Urinary bladder (tissue), 4 donors: ENCODE results near the gene ADTRP. TPM values are rescaled to one million over a fixed set of nuclear protein-coding genes. Genes with fewer than 3 reads are reported as not detected.

Experiments used
- DNase-seq: peaks from one replicate; pipeline ENCODE4 v3.0.0-alpha.2; 2015; ENCODE audit errors: extremely low spot score
- H3K27ac ChIP-seq: one replicate; pipeline ENCODE4 v1.5.1; 2013; ENCODE audit warnings: low read depth, mild to moderate bottlenecking, moderate library complexity
- H3K36me3 ChIP-seq: one replicate; pipeline ENCODE4 v1.6.1; 2013; ENCODE audit warnings: mild to moderate bottlenecking, moderate library complexity; ENCODE audit not compliant: insufficient read depth
- H3K4me1 ChIP-seq: one replicate; pipeline ENCODE4 v1.6.1; 2013; ENCODE audit warnings: mild to moderate bottlenecking, moderate library complexity; ENCODE audit not compliant: insufficient read depth
- H3K4me3 ChIP-seq: one replicate; pipeline ENCODE4 v1.5.1; 2013; ENCODE audit warnings: low read depth, low read length
- WGBS: extraction: QIAGEN DNeasy Blood & Tissue Kit; methylation state at CpG from one replicate; pipeline ENCODE4 v1.1.7; 2013; 5-methylcytosine and 5-hydroxymethylcytosine counted together
- polyA plus RNA-seq: library from polyadenylated mRNA; stranded (reverse); fragments of 200-250 nt; gene quantifications from one replicate; pipeline ENCODE4 v1.2.3, GENCODE V29; 2013
- total RNA-seq: library from RNA; depleted of rRNA; stranded (reverse); fragments of >200 nt; gene quantifications from one replicate; pipeline ENCODE4 v1.2.3, GENCODE V29; 2014
- donor health status: healthy with polysubstance abuse.
- donor health status: healthy.

ADTRP gene
- total and polyA plus RNA-seq, 2 donors = 0.68 to 7.4 TPM

DNA sequence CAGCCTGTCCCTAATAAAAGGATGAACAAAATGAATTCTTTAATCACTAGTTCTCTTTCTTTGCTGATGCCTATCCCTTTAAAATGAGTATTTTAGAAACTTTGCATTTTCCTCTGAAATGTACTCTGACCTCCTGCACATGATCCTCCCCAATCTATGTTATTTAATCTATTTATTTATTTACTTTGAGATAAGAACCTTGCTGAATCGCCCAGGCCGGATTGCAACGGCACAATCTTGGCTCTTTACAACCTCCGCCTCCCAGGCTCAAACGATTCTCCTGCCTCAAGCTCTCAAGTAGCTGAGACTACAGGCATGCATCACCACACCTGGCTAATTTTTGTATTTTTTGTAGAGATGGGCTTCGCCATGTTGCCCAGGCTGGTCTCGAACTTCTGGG lies 27.9 kb downstream of the ADTRP start:
- Histone ChIP-seq H3K36me3 (no peaks in the 10 kb centered on the region), H3K27ac (no peak overlapping the region), H3K4me1 (no peaks in the 10 kb centered on the region), H3K4me3 (no peak overlapping the region)
- DNase-seq = no peak
- 51% methylated on average over 7 of the region's 7 CpGs for WGBS

DNA sequence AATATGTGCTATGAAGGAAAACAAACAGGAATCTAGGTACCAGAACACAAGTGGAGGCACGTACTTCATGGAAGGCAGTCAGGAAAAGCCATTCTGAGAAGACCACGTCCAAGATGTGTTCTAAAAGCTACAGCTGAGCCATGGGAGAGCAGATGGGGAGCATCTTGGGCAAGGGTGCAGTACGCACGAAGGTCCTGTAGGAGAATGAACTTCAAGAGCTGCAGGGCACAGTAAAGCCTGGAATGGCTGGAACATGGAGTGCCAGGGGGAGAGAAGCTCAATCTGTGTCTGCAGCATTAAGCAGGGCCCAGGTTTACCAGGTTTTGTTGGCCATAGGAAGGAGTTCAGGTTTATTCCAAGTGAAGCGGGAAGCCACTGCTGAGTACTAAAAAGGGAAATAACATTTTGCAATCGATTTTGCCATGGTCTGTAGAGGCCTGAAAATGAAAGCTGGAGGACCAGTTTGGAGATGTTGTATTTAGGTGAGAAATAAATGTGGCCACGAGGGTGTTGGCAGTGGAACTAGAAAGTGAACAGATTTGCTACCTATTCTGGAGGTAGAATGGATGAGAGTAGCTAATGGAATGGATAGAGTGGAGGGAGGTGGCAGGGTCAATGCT lies 29.9 kb downstream of the ADTRP start:
- Histone ChIP-seq H3K36me3 (no peaks in the 10 kb centered on the region), H3K4me1 (no peaks in the 10 kb centered on the region), H3K27ac (no peak overlapping the region), H3K4me3 (no peak overlapping the region)
- DNase-seq = no peak
- WGBS = 93% methylated on average over 7 of the region's 7 CpGs

DNA sequence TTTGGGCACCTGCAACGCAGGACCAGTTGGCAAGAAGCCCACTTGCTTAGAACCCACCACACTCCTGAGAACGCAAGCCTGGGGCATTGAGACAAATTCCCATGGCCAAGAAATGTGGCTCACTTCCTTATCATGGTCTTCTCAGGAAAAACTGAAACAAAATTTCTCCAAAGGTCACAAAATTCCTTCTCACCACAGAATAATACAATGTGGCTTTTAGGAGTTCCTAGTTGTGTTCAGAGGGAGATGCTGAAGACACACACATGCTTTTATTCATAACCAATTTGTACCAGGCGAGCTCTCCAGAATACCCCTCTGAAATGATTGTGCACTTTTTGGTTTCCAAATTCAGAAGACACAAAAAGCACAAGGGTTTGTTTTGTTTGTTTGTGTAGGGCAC lies 31.6 kb downstream of the ADTRP start:
- Histone ChIP-seq H3K27ac (no peak overlapping the region), H3K4me3 (no peak overlapping the region), H3K36me3 (no peaks in the 10 kb centered on the region), H3K4me1 (no peaks in the 10 kb centered on the region)
- no peak for DNase-seq
- 88% methylated on average over 3 of the region's 3 CpGs for WGBS

DNA sequence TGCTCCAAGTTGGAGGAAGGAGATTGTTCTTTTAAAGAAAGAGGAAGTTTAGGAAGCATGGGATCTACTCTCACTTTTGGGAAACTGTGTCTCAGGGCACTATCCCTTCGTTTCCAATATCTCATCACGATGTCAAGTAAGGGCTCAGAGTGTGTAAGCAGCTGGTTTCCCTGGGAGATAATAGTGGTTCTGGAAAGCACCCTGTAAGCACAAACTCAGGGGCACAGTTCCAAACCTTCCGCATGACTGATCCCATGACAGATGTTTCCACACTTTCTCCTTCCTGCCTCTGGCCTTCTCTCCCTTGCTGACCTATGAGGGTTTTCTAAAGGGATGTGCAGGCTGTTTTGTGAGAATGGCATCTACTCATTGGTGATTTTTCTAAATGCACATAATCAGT lies 33.9 kb downstream of the ADTRP start:
- H3K4me3 ChIP-seq = no peak overlapping the region
- WGBS = 31% methylated on average over 3 of the region's 3 CpGs
- no peaks in the 10 kb centered on the region for H3K4me1 ChIP-seq
- no peaks in the 10 kb centered on the region for H3K36me3 ChIP-seq
- H3K27ac ChIP-seq = no peak overlapping the region
- DNase-seq = no peak

DNA sequence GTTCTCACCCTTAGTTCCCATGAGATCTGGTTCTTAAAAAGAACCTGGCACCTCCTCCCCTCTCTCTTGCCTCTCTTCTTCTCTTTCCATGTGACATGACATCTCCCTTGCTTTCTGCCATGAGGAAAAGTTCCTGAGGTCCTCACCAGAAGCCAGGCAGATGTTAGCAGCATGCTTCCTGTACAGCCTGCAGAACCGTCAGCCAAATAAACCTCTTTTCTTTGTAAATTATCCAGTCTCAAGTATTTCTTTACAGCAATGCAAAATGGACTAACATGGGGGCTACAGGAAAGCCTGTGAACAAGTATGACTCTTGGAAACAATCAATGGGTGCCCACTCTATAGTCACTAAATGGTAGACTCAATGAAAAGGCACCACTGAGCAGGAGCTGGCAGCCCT lies 34.5 kb downstream of the ADTRP start:
- WGBS = 85% methylated on average over 1 of the region's 1 CpG
- H3K4me3 ChIP-seq = no peak overlapping the region
- no peaks in the 10 kb centered on the region for H3K4me1 ChIP-seq
- no peaks in the 10 kb centered on the region for H3K36me3 ChIP-seq
- H3K27ac ChIP-seq = no peak overlapping the region
- no peak for DNase-seq

DNA sequence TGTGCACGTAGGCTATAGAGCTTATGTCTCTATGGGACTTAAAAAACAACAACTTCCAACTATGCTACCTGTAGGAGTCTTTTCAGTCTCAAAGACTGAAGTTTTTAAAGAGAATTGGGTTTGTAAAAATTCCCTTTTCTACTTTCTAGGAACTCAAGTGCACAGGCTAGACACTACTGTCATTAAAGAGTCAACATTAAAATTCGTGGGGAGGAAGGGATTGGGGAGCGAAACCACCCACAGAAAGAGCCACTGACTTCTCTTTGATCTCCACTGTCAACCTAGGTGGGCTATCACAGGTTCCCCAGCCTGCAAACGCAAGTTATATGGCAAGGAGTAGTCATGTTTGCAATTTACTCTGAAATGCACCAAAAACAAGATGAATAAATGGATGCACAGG lies 37.7 kb downstream of the ADTRP start:
- Histone ChIP-seq H3K4me1 (no peaks in the 10 kb centered on the region), H3K36me3 (no peaks in the 10 kb centered on the region), H3K4me3 (no peak overlapping the region), H3K27ac (no peak overlapping the region)
- WGBS = 79% methylated on average over 4 of the region's 4 CpGs
- no peak for DNase-seq

DNA sequence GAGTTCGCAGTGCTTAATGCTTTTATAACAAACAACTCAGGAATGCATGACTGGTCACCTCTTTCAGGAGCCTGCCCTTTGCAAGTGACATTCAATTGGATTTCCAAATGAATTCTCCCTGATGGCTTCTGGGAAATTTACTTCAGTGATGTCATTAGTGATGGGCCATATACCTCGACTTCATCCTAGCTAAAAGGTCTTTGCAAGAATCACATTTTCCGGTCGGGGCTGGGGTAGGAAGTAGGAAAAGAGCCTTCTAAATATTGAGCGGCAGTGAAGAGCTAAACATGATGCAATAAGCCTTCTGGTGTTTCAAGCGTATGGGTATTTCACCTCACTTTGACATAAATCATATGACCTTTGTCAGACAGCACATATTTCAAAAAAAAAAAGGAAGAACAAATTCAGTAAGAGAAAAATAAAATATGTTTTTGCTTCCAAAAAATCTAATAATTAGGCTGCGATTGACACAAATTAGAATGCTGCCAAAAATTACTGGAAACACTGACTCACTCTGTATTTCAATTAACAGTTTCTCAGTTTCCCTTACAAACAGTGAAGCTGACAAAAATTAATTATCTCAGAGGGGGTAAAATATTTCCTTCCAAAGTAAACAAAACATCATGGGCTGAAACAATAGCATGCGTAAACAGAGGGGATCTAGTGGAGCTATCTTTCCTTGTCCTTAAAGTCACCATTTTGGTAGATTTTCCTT lies 39.8 kb downstream of the ADTRP start:
- Histone ChIP-seq H3K27ac (no peak overlapping the region), H3K4me3 (no peak overlapping the region), H3K36me3 (no peaks in the 10 kb centered on the region), H3K4me1 (no peaks in the 10 kb centered on the region)
- 84% methylated on average over 8 of the region's 8 CpGs for WGBS
- no peak for DNase-seq

DNA sequence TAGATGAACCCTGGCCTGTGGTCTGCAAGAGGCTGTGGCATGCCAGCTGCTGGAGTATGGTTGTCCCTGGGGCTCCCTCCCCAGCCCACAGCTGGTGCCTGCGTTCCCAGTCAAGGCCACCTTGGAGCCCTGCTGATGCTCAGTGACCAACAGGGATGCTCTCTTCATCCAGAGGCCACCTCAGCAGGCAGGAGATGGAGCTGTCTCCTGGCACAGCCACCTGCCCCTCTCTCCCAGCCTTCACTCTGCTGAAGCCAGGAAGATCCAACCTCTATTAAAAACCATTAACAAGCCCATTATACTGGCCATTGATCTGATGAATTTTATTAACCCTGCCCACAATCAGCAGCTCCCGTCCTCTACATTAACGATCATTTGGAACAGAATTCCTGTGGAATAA lies 40.4 kb downstream of the ADTRP start:
- Histone ChIP-seq H3K36me3 (no peaks in the 10 kb centered on the region), H3K4me3 (no peak overlapping the region), H3K27ac (no peak overlapping the region), H3K4me1 (no peaks in the 10 kb centered on the region)
- no peak for DNase-seq
- 94% methylated on average over 3 of the region's 3 CpGs for WGBS

DNA sequence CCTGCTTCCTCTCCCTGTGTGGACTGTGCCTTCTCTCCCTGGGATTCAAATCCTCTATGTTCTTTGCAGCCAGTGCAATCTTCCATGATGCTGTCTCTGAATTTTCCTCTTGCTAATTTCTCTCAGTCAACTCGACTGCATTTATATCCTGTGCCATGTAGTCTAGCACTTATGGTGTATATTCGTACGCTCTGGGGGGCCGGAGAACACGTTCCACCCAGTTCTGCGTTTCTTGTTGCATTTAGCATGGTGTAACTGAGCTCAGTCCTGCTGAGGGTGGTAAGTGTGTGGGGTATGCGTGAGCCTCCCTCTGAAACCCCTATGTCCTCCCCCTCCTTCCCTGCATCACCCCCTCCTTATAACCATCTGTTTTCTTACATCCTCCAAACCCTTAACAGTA lies 42.0 kb downstream of the ADTRP start:
- Histone ChIP-seq H3K36me3 (no peaks in the 10 kb centered on the region), H3K4me3 (no peak overlapping the region), H3K4me1 (no peaks in the 10 kb centered on the region), H3K27ac (no peak overlapping the region)
- 83% methylated on average over 7 of the region's 7 CpGs for WGBS
- DNase-seq = no peak

DNA sequence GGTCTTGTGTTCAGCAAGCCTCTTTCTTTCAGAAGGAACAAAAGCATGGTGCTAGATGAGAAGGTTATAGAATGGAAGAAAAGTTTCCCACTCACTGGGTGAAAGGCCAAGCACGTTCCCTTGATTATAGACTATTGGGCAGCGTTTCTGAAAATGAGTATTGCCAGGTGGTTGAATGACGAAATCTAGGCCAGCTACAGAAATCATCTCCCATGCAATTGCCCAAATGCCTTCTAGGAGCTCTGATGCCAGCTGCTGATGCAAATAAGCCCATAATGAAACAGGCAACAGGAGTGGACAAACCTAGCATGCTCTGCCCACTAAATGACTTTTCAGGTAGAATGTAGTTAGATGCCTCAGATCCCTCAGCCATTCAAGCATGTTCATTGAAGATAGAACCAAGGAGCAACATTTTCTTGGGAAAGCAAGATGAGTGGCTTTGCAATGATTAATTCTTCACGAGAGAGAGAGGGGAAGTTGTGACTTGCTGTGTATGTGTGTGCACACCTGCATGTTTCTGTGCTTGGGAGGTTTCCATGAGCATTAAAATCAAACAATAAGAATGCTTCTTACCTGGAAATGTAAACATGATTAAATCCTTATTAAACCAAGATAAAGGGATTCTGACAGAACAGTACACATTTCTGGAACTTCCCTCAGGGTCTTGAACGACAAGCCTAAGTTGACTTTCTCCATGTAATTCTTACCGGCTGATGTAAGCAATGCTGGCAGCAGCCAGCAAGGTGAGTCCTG lies 43.6 kb downstream of the ADTRP start:
- DNase-seq = no peak
- H3K36me3 ChIP-seq = no peaks in the 10 kb centered on the region
- H3K4me1 ChIP-seq = no peaks in the 10 kb centered on the region
- 85% methylated on average over 6 of the region's 6 CpGs for WGBS
- no peak overlapping the region for H3K27ac ChIP-seq
- H3K4me3 ChIP-seq = no peak overlapping the region

DNA sequence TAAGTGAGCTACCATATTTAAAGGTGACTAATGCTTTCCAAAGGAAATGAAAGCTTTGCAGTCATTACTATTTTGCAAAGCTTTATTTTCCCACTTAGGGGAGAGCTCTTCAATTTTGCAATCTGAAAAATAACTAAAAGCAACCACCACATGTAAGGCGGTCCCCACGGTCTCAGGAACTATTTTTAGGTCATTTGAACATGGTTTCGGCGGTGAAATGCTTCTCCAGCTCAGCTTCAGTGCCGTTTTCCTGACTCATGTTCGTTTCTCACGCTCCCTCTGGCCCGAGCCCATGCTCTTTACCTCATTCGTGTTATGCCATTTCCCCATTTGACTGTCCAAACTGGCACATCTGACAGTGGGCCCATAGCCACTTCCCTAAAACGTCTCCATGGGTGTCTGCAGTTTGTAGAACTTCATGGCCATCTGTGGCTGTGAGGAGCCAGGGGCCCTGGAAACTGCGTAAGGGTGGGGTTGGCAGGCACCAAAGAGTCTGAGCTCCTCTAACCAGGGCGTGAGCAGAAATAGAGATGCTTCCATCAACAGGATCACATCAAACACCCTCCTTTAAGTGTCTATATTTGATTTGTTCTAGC lies 46.5 kb downstream of the ADTRP start:
- no peaks in the 10 kb centered on the region for H3K36me3 ChIP-seq
- no peak overlapping the region for H3K4me3 ChIP-seq
- 75% methylated on average over 12 of the region's 12 CpGs for WGBS
- no peak overlapping the region for H3K27ac ChIP-seq
- no peak for DNase-seq
- H3K4me1 ChIP-seq = no peaks in the 10 kb centered on the region

DNA sequence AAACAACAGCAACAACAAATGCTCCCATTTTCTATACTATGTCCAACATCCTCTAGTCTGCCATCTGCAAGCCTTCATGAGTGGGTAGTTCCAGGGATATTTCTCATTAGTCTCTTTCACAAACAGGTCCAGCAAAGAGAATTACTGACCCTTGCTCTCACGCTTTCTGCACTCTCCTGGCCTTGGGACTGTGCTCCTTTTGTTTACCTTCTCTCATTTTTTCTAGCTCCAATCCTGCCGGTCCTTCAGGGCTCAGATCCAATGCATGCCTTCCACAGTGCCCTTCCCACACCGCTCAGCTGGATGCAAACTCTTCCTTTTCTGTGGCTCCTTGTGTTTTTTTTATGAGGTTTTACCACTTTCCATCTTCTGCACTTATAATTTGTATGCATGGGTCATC lies 47.2 kb downstream of the ADTRP start:
- Histone ChIP-seq H3K4me1 (no peaks in the 10 kb centered on the region), H3K4me3 (no peak overlapping the region), H3K36me3 (no peaks in the 10 kb centered on the region), H3K27ac (no peak overlapping the region)
- 48% methylated on average over 3 of the region's 3 CpGs for WGBS
- no peak for DNase-seq

DNA sequence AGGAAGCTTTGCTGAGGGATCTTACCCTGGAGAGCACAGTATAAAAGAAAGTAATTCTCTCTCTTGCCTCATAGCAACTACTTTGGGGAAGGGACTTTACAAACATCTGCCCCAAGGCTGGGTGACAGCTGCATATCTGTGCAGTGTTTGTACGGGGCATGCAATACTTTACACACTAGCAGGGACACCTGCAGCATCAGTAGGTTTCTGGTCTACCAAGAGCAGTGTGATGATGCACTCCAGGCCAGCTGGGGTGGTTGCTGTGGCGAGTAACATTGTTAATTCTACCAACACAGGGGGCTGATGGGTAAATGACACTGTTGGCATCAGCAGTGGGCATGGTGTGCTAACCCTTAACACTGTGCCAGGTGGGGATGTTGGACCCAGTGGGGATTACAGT lies 48.0 kb downstream of the ADTRP start:
- no peaks in the 10 kb centered on the region for H3K36me3 ChIP-seq
- WGBS = 91% methylated on average over 2 of the region's 2 CpGs
- H3K27ac ChIP-seq = no peak overlapping the region
- no peaks in the 10 kb centered on the region for H3K4me1 ChIP-seq
- no peak for DNase-seq
- H3K4me3 ChIP-seq = no peak overlapping the region

DNA sequence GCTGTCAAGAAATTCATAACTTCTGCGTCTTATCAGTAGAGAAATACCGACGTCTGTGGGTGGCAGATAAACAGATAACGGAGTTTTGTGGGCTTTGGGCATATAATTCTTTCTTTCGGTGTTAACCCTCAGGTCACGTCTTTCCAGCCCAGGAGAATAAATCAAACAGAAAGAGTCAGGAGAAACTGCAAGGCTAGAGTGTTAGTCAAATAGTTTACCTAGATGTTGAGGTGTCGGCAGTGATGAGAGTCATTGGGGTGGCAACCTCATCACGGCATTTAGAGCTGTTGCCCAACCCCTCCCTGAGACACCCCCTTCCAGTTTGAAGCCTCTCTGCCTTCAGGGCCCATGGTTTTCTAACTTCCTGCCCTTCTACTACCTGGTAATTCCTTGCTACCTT lies 49.5 kb downstream of the ADTRP start:
- no peaks in the 10 kb centered on the region for H3K4me1 ChIP-seq
- WGBS = 73% methylated on average over 8 of the region's 8 CpGs
- no peak overlapping the region for H3K27ac ChIP-seq
- H3K36me3 ChIP-seq = no peaks in the 10 kb centered on the region
- H3K4me3 ChIP-seq = no peak overlapping the region
- no peak for DNase-seq
